ENCODE data around the gene MAPK7.

DNA sequence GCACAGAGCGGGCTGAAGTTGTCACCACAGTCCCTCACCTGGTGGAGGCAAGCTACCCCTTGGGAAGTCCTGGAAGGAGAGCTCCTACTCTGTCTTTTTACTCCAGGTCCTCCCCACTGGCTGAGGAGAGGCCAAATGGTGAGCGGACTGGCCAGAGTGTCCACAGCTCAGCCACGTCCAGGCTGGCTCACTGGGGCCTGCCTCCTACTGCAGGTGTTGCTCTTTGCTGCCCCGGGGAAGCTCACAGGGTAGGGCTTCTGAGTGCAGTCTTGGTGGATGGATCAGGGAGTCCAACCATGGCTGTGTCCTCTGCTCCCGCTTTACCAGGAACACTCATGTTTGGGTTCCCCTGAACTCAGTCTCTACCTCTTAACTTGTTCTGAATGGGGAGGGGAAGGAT is 18.4 kb upstream of the MAPK7 start:
- TF ChIP-seq POLR2A (IDR thresholded peaks at IDR 0.05), result no peak
- TF ChIP-seq, protein P1, sequence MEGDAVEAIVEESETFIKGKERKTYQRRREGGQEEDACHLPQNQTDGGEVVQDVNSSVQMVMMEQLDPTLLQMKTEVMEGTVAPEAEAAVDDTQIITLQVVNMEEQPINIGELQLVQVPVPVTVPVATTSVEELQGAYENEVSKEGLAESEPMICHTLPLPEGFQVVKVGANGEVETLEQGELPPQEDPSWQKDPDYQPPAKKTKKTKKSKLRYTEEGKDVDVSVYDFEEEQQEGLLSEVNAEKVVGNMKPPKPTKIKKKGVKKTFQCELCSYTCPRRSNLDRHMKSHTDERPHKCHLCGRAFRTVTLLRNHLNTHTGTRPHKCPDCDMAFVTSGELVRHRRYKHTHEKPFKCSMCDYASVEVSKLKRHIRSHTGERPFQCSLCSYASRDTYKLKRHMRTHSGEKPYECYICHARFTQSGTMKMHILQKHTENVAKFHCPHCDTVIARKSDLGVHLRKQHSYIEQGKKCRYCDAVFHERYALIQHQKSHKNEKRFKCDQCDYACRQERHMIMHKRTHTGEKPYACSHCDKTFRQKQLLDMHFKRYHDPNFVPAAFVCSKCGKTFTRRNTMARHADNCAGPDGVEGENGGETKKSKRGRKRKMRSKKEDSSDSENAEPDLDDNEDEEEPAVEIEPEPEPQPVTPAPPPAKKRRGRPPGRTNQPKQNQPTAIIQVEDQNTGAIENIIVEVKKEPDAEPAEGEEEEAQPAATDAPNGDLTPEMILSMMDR (IDR thresholded peaks at IDR 0.05), result no peak

Measured in lower leg skin (tissue), 3 donors.